Stimulated activated CD4-positive, alpha-beta T cell treated with anti-CD3 and anti-CD28 coated beads, Interleukin-4, amount 100 ng/mL, for 1 hour (primary cell): ENCODE results near the gene XPR1.

Experiments
- DNase-seq: peaks from one replicate; pipeline ENCODE4 v3.0.0-alpha.2; 2020

Gene XPR1

GRCh38 chr1:180936110-180937011 lies 304.5 kb downstream of the XPR1 start:
- DNase-seq: no peak

DNA sequence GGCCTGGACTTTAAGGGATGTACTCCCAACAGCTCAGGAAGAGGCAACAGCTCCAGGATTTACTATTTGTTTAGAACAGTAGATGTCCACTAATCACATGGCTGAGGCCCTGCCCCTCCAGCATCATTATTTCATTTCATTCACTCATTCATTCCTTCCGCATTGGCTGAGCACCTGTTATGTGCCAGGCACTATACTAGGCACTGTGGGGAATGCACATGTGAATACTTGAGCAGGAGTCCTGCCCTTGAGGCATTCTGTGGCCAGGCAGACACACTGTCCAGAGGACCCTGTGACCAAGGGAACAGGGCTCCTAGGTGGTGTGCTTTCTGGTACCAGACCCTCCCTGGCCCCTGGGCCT lies 305.2 kb downstream of the XPR1 start:
- DNase-seq: no peak

DNA sequence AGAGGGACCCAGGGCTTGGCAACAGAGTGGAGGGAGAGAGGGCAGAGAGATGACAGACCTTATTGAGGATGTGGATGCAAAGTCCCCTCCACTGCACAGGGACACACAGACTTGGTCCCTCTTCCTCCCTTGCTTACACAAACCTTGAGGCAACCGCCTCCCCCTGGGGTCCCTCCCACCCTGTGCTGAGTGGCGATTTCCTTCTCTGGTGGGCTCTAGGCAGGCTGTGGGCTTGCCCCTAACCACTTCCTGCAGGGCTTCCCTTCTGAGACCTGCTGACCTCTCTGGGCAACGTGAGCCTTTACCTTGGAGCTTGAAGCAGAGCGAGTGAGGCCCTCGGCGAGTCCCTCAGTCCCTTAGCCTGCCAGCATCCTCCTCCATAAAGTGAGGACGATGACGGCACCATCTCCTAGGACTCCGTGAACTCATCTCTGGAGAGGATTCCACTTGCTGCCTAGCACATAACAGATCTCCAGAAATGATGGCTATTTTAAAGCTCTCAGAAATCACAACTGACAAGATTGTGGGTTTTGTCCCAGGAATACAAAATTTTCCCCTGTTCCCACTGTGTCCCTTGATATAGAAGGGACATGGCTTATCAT lies 305.9 kb downstream of the XPR1 start:
- DNase-seq: no peak

GRCh38 chr1:180939073-180939710 lies 307.4 kb downstream of the XPR1 start:
- no peak for DNase-seq

GRCh38 chr1:180939711-180940103 lies 307.9 kb downstream of the XPR1 start:
- no peak for DNase-seq
